Erythroblast (primary cell): ENCODE results near the gene TOX2.

ENCODE experiments used
- GATA1 ChIP-seq: IDR thresholded peaks from 2 replicates; pipeline ENCODE4 v1.6.1; 2011; ENCODE audit warnings: low read depth, mild to moderate bottlenecking, control low read depth, low read length, moderate library complexity
- POLR2A ChIP-seq: IDR thresholded peaks from 2 replicates; pipeline ENCODE4 v1.6.1; 2011; ENCODE audit warnings: mild to moderate bottlenecking, low read length

DNA sequence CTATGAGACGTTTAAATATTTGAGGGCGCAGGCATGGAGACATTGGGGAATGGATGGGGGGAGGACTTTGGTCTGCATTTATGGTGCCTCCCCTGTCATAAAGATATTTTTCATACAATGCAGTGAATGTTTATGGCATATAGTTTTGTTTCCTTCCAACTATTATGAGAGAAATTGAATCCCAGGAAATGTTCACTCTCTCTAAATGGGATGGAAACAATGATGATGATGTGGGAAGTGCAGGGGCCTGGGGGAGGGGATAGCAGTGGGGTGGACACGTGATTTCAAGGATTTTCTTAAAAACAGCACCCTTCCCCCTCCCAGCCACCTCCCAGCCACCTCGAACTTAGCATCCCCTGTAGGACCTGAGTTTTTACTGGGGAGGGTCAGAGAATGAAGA, 69.9 kb downstream of the TOX2 start:
- TF ChIP-seq POLR2A (no peak), GATA1 (no peak)
